Ascending aorta (tissue), 2 donors: ENCODE results near the gene PSMB7. TPM values are rescaled to one million over a fixed set of nuclear protein-coding genes. Genes with fewer than 3 reads are reported as not detected.

ENCODE experiments used
- DNase-seq, 2 donors: peaks; one replicate each; pipeline ENCODE4 v3.0.0-alpha.2; 2019; ENCODE audit warnings: low spot score in 2 of 2
- H3K27ac ChIP-seq, 2 donors: fragments of 200-600 bp; sonication (generic); one replicate each; pipeline ENCODE4 v1.5.1; 2016 to 2017; ENCODE audit warnings: mild to moderate bottlenecking in 1 of 2
- H3K27me3 ChIP-seq: fragments of 200-600 bp; sonication (generic); one replicate; pipeline ENCODE4 v1.5.1; 2017
- H3K36me3 ChIP-seq, 2 donors: fragments of 200-600 bp; sonication (generic); one replicate each; pipeline ENCODE4 v1.5.1; 2016
- H3K4me1 ChIP-seq, 2 donors: fragments of 200-600 bp; sonication (generic); one replicate each; pipeline ENCODE4 v1.5.1; 2016 to 2017; ENCODE audit warnings: mild to moderate bottlenecking in 1 of 2
- H3K4me3 ChIP-seq, 2 donors: fragments of 200-600 bp; sonication (generic); one replicate each; pipeline ENCODE4 v1.5.1; 2016 to 2017; ENCODE audit warnings: mild to moderate bottlenecking in 1 of 2
- H3K9me3 ChIP-seq, 2 donors: fragments of 200-600 bp; sonication (generic); one replicate each; pipeline ENCODE4 v1.5.1; 2016
- CTCF ChIP-seq, 3 experiments: fragments of 200-600 bp in 2 of 3; fragments of 450-650 bp in 1 of 3; sonication (generic) in 2 of 3; IDR thresholded peaks; one replicate each; pipeline ENCODE4 v1.5.1; 2016 to 2019; ENCODE audit warnings: antibody characterized with exemption in 3 of 3, mild to moderate bottlenecking in 1 of 3, moderate library complexity in 1 of 3
- intact Hi-C: fragments of 100-400 bp; cut with DNase I; formaldehyde crosslinking; loops from one replicate; pipeline ENCODE4 v1.15.1; 2023
- total RNA-seq: library from RNA; depleted of rRNA; stranded (reverse); fragments of >200 nt; gene quantifications from one replicate; pipeline ENCODE4 v1.1.0, GENCODE V29; 2016

PSMB7 gene
- total RNA-seq, 1 donor from 2014 or later = 21.1 TPM

GRCh38 chr9:124304285-124304684 lies 111.0 kb downstream of the PSMB7 start:
- Histone ChIP-seq H3K4me1 (peaks cover 2 to 4% of the 10 kb centered on the region in 2 donors), H3K4me3 (no peak overlapping the region), H3K27ac (no peak overlapping the region), H3K36me3 (peaks cover 21 to 36% of the 10 kb centered on the region in 2 donors), H3K27me3 (no peaks in the 10 kb centered on the region), H3K9me3 (no peaks in the 10 kb centered on the region)
- no peak for DNase-seq
- intact Hi-C loops = no loop called here
- no peak for TF ChIP-seq CTCF (IDR thresholded peaks at IDR 0.05)

- Histone ChIP-seq H3K27ac (no peak overlapping the region), H3K36me3 (peaks cover 21 to 36% of the 10 kb centered on the region in 2 donors), H3K9me3 (no peaks in the 10 kb centered on the region), H3K4me1 (no peaks in the 10 kb centered on the region), H3K27me3 (no peaks in the 10 kb centered on the region), H3K4me3 (no peak overlapping the region)
- DNase-seq = no peak
- intact Hi-C loops = no loop called here
- no peak for TF ChIP-seq CTCF (IDR thresholded peaks at IDR 0.05)
Measured at GRCh38 chr9:124303762-124304161, 111.5 kb downstream of the PSMB7 start.

Other genes with a start within 250 kb of the PSMB7 start
- 6.7 TPM for gene NEK6, start 157.5 kb downstream of the PSMB7 start, total RNA-seq
- gene ADGRD2, start 35.0 kb upstream of the PSMB7 start, total RNA-seq = not detected
- 0.96 TPM for gene NR5A1, start 92.0 kb upstream of the PSMB7 start, total RNA-seq